ACC112 (cell line): ENCODE data around the gene GNAO1.

Experiments
- H2AFZ ChIP-seq: fragments of 200-600 bp; sonication (generic); one replicate; pipeline ENCODE4 v1.6.0; 2017; ENCODE audit warnings: antibody characterized with exemption, low read length; ENCODE audit not compliant: unreplicated experiment
- H3K27ac ChIP-seq: fragments of 200-600 bp; sonication (generic); 2 replicates; pipeline ENCODE4 v1.5.1; 2014; ENCODE audit warnings: low read depth, mild to moderate bottlenecking, antibody characterized with exemption, low read length, moderate library complexity
- H3K27me3 ChIP-seq: fragments of 200-600 bp; sonication (generic); 2 replicates; pipeline ENCODE4 v1.6.1; 2014; ENCODE audit warnings: mild to moderate bottlenecking, antibody characterized with exemption, low read length, moderate library complexity, mixed read lengths; ENCODE audit not compliant: insufficient read depth
- H3K36me3 ChIP-seq: fragments of 200-600 bp; sonication (generic); 2 replicates; pipeline ENCODE4 v1.6.1; 2016; ENCODE audit warnings: mild to moderate bottlenecking, antibody characterized with exemption, low read length, moderate library complexity, mixed read lengths; ENCODE audit not compliant: insufficient read depth
- H3K4me1 ChIP-seq: fragments of 200-600 bp; sonication (generic); one replicate; pipeline ENCODE4 v1.6.1; 2016; ENCODE audit warnings: low read length, mixed read lengths; ENCODE audit not compliant: insufficient read depth, unreplicated experiment, control insufficient read depth
- H3K4me3 ChIP-seq: fragments of 200-600 bp; sonication (generic); 2 replicates; pipeline ENCODE4 v1.5.1; 2014; ENCODE audit warnings: mild to moderate bottlenecking, low read depth, low read length
- H3K79me2 ChIP-seq: fragments of 200-600 bp; sonication (generic); one replicate; pipeline ENCODE4 v1.6.0; 2016; ENCODE audit warnings: low read length; ENCODE audit not compliant: control insufficient read depth, unreplicated experiment, insufficient read depth

Gene GNAO1

DNA sequence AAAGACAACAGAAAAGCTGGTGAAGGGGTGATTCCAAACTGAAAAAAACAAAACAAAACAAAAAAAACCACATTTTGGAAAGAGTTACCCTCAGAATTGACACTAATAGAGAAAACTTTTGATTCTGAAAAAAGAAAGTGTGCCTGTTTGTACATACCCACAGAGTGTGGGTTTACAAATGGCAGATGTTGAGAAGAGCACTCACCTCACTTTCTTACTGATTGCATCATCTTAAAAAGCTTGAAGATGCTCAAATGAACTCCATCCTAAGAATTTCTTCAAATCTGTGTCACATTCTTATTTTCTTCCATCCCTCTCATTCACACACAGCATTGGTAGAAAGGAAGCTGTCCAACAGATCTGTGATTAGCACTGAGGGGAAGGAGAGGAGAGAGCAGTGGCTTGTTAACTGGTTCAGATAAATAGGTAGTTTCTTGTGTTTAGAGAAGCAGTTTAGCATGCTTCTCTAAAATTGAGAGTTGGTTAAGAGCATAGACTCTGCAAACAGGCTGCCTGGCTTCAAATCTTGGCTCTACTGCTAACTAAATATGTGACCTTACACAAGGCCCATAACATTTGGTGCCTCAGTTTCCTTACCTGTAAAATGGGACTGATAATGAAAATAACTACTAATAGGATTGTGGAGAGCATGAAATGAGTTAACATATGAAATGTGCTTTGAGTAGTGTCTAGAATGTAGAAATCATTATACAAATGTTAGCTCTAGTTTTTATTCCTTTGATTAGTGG lies 6.9 kb downstream of the GNAO1 start:
- peaks cover 51% of the 10 kb centered on the region for H3K27me3 ChIP-seq
- H3K4me1 ChIP-seq = no peaks in the 10 kb centered on the region
- H3K27ac ChIP-seq = no peak overlapping the region
- H3K79me2 ChIP-seq = no peaks in the 10 kb centered on the region
- H3K4me3 ChIP-seq = no peak overlapping the region
- H3K36me3 ChIP-seq = no peaks in the 10 kb centered on the region
- H2AFZ ChIP-seq = no peak overlapping the region

DNA sequence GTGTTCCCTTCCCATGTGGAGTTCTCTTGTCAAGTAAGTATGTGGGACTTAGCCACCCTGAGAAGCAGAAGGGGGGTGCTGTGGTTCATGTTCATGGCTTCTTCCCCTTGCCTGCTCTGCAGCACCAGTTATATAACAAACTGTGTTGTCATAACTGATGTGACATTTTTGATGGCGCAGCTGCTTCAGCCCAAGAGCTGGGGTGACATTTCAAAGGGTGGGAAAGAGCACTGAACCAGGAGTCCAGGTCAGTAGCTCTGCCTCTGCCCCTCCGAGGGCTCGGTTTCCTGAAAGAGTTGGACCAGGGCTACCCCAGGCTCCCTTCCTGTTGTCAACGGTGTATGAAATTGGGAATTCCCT lies 7.4 kb downstream of the GNAO1 start:
- Histone ChIP-seq H3K27ac (no peak overlapping the region), H3K27me3 (peaks cover 46% of the 10 kb centered on the region), H3K36me3 (no peaks in the 10 kb centered on the region), H3K79me2 (no peaks in the 10 kb centered on the region), H2AFZ (no peak overlapping the region), H3K4me3 (no peak overlapping the region), H3K4me1 (no peaks in the 10 kb centered on the region)

DNA sequence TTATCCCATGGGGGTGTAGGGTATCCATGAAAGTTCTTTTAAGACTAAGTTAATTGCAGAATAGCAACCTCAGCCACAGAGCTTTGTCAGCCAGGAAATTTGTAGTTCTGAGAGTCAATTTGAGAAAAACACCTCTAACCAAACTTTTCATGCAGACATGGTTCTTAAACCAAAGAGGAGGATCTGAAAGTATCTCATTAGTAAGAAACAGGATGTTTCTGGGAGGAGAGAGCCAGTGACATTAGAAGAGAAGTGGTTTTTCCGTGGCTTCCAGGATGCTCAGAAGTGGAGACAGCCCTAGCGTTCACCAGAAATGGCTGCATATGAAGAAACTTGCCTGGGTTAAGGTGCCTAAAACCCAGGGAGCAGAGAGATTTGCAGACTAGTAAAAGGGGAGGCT lies 7.9 kb downstream of the GNAO1 start:
- Histone ChIP-seq H3K36me3 (no peaks in the 10 kb centered on the region), H3K4me1 (no peaks in the 10 kb centered on the region), H3K79me2 (no peaks in the 10 kb centered on the region), H3K27ac (no peak overlapping the region), H2AFZ (no peak overlapping the region), H3K4me3 (no peak overlapping the region), H3K27me3 (peaks cover 41% of the 10 kb centered on the region)

DNA sequence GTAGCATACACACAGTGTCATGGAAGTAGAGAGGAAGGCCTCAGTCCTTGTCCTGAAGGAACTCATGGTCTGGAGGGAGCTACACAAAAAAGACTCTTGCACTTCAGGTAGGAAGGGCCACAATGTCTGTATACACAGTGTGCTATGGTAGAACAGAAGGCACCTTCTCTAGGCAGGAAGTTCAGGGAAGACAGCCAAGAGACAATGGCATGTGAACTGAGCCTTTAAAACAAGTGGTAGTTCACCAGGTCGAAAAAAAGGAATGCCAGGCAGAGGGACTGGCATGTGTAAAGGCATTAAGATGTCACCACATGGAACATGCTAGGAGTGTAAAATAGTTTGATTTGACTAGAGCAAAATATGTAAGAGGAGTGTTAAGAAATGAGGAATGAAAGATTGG lies 9.7 kb downstream of the GNAO1 start:
- no peaks in the 10 kb centered on the region for H3K36me3 ChIP-seq
- H3K27ac ChIP-seq = no peak overlapping the region
- H3K27me3 ChIP-seq = peaks cover 23% of the 10 kb centered on the region
- H3K4me3 ChIP-seq = no peak overlapping the region
- H2AFZ ChIP-seq = no peak overlapping the region
- H3K4me1 ChIP-seq = no peaks in the 10 kb centered on the region
- no peaks in the 10 kb centered on the region for H3K79me2 ChIP-seq

DNA sequence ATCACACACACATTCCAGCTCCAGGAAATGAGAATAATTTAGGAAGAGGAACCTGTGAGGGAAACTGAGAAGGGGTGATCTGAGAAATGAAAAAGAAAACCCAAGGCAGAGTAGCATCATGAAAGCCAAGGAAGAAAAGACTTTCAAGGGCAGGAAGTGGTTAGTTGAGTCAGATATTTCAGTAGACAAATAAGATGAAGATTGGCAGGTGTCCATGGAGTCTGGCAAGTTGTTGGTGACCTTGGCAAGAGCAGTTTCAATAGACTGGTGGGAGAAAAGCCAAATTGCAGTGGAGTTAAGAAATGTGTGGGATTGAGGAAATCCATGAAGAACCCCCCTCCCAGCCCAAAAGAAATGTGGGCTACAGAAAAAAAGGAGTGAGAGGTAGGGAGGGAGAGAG lies 10.7 kb downstream of the GNAO1 start:
- Histone ChIP-seq H3K27ac (no peak overlapping the region), H2AFZ (no peak overlapping the region), H3K4me3 (no peak overlapping the region), H3K4me1 (no peaks in the 10 kb centered on the region), H3K79me2 (no peaks in the 10 kb centered on the region), H3K27me3 (peaks cover 13% of the 10 kb centered on the region; the same call in 1 of the 2 replicates), H3K36me3 (no peaks in the 10 kb centered on the region)

DNA sequence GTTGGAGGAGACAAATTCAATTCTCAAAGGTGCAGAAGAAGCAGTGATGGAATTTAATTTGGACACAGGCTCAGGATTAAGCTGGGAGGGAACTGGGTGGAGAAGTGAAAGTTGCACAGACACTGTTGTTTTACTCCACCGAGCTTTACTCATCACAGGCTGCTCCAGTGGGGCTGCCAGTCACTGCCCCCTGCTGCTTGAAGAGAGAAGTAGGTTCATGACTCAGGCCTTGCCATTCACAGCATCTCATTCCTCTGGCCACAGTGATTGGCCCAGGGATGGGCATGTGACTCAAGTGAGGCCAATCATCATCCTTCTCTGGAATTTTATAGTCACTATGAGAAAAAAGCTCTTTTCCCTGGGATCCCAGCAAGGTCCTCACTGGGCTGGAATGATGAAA lies 11.8 kb downstream of the GNAO1 start:
- H3K4me3 ChIP-seq = no peak overlapping the region
- no peaks in the 10 kb centered on the region for H3K36me3 ChIP-seq
- no peaks in the 10 kb centered on the region for H3K79me2 ChIP-seq
- H3K27ac ChIP-seq = no peak overlapping the region
- H2AFZ ChIP-seq = no peak overlapping the region
- peaks cover 3% of the 10 kb centered on the region; the same call in 1 of the 2 replicates for H3K27me3 ChIP-seq
- no peaks in the 10 kb centered on the region for H3K4me1 ChIP-seq

DNA sequence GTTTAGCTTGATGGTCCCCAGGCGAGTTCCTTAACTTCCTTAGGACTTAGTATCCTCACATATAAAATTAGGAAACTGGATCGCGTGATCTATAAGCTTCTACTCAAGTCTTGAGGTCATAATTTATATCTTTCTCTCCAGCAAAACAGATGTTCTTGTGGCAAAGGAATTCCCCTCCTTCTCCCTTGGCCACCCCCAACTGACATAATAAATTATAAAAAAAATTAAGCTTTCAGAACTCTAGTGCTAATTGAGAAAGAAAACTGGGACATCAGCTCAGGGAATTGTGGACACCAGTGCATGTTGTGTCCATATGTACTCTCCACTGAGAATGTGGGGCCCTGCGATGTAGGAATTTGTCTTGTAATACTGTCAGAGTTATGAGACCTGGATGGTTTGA lies 13.5 kb downstream of the GNAO1 start:
- no peaks in the 10 kb centered on the region for H3K27me3 ChIP-seq
- H3K27ac ChIP-seq = no peak overlapping the region
- H3K4me3 ChIP-seq = no peak overlapping the region
- no peak overlapping the region for H2AFZ ChIP-seq
- H3K4me1 ChIP-seq = no peaks in the 10 kb centered on the region
- no peaks in the 10 kb centered on the region for H3K36me3 ChIP-seq
- H3K79me2 ChIP-seq = no peaks in the 10 kb centered on the region

DNA sequence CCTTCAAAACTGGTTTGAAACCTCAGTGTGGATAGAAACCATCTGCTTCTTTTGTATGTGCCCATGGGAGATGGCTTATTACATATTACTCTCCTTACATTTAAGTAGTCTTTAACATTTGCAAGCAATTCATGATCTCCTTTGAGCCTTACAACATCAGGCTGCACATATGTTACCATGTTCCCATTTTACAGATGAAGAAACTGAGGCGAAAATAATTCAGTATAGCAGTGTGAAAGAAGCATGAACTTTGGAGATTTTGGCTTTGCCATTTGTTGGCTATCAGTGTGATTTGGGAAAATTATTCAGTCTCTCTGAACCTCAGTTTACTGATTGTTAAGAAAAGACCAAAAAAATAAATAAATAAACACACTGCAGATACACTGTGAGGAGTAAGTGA lies 15.7 kb downstream of the GNAO1 start:
- Histone ChIP-seq H3K4me1 (no peaks in the 10 kb centered on the region), H2AFZ (no peak overlapping the region), H3K27me3 (peaks cover 4% of the 10 kb centered on the region), H3K4me3 (no peak overlapping the region), H3K79me2 (no peaks in the 10 kb centered on the region), H3K27ac (no peak overlapping the region), H3K36me3 (no peaks in the 10 kb centered on the region)

DNA sequence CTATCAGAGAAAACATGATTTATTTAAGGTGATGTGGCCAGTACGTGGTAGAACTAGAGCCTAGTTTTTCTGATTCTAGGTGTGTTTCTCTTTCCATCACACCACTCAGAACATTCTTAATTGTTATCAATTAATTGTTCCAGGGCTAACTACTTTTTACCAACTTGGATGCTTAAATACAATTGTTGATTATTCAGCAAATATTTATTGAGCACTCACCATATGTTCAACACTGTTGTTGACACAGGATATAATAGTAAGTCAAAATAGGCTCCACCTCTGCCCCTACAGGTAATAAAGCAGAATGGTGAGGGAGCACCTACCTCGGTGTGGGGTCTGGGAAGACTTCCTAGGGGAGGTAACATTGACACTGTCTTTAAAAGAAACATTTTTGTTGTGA lies 16.1 kb downstream of the GNAO1 start:
- no peaks in the 10 kb centered on the region for H3K36me3 ChIP-seq
- no peak overlapping the region for H3K27ac ChIP-seq
- no peak overlapping the region for H2AFZ ChIP-seq
- no peaks in the 10 kb centered on the region for H3K79me2 ChIP-seq
- peaks cover 8% of the 10 kb centered on the region for H3K27me3 ChIP-seq
- no peak overlapping the region for H3K4me3 ChIP-seq
- H3K4me1 ChIP-seq = no peaks in the 10 kb centered on the region

DNA sequence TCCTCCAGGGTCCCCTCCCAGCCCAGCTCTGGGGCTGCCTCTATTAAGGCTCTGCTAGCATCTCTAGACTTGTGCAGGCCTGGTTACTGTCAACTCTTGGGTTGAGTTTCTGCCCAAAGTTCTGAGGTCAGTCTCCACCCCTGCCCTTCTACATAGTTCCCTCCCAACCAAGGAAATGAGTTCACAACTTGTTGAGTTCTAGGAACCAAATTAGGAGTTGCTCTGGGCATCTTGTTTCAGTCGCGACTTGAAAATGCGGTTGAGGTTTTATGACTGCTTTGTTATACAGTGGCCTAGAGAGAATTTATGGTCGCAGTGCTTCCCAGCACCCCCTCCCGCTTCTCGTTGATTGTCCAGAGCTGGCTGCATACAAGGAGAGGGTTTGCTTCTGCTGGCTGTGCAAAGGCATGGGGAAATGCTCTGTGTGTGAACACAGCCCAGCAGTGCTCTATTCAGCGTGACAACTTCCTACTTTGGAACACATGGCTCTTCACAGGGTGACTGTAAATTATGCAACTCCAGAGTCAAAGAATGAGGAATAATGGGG lies 20.2 kb downstream of the GNAO1 start:
- H3K4me1 ChIP-seq = no peaks in the 10 kb centered on the region
- no peak overlapping the region for H3K4me3 ChIP-seq

DNA sequence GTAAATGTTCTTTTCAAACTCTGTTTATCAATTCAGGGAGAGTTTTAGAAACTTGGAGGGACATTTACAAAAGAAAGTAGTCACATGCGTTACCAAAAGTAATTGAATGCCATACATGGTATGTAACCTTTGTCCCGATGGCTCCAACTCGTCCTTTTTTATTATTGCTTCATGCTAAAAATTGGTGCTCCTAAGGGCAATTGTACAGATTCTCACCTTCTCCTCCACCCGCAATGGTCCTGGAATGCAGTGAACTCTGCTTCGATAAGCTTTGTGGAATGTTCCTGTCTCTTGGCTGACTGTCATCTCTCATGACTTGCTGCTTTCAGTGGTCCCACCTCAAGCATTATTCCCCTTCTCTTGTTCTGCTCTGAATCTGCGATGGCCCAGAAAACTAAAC lies 20.9 kb downstream of the GNAO1 start:
- peaks cover 32% of the 10 kb centered on the region for H3K27me3 ChIP-seq
- H3K79me2 ChIP-seq = no peaks in the 10 kb centered on the region
- no peaks in the 10 kb centered on the region for H3K4me1 ChIP-seq
- no peak overlapping the region for H2AFZ ChIP-seq
- no peaks in the 10 kb centered on the region for H3K36me3 ChIP-seq
- H3K27ac ChIP-seq = no peak overlapping the region
- no peak overlapping the region for H3K4me3 ChIP-seq

More for the DNA sequence above, 20.2 kb downstream of the GNAO1 start:
- Histone ChIP-seq H3K27me3 (peaks cover 30% of the 10 kb centered on the region), H3K79me2 (no peaks in the 10 kb centered on the region), H2AFZ (no peak overlapping the region), H3K36me3 (no peaks in the 10 kb centered on the region), H3K27ac (no peak overlapping the region)
